Right lobe of liver (tissue), 6 donors: ENCODE data around the gene SKAP2. TPM values are rescaled to one million over a fixed set of nuclear protein-coding genes. Genes with fewer than 3 reads are reported as not detected.

Experiments
- ATAC-seq, 4 donors: fragments of 200-7000 bp; cut with Tn5 transposase; one replicate each; pipeline ENCODE4 v1.9.1; 2020; ENCODE audit warnings: mild to moderate bottlenecking in 4 of 4, moderate library complexity in 4 of 4
- DNase-seq, 3 donors: peaks; one replicate each; pipeline ENCODE4 v3.0.0-alpha.2; 2020
- H3K27ac ChIP-seq, 3 donors: fragments of 200-600 bp; one replicate each; pipeline ENCODE4 v1.8.0; 2022
- H3K27me3 ChIP-seq, 2 donors: fragments of 200-600 bp; one replicate each; pipeline ENCODE4 v1.8.0; 2022
- H3K36me3 ChIP-seq, 4 donors: fragments of 200-600 bp; sonication (generic) in 1 of 4; one replicate each; pipeline versions ENCODE4 v1.5.1 to v1.8.0; 2017 to 2022; ENCODE audit warnings: control low read depth in 1 of 4
- H3K4me1 ChIP-seq, 4 donors: fragments of 200-600 bp; sonication (generic) in 1 of 4; one replicate each; pipeline versions ENCODE4 v1.5.1 to v1.8.0; 2017 to 2022; ENCODE audit warnings: control low read depth in 1 of 4
- H3K4me3 ChIP-seq, 3 donors: fragments of 200-600 bp; one replicate each; pipeline ENCODE4 v1.8.0; 2022
- H3K9me3 ChIP-seq, 4 donors: fragments of 200-600 bp; sonication (generic) in 1 of 4; one replicate each; pipeline versions ENCODE4 v1.5.1 to v1.8.0; 2017 to 2022; ENCODE audit warnings: control low read depth in 1 of 4
- CTCF ChIP-seq, 4 donors: fragments of 200-600 bp in 3 of 4; fragments of 450-650 bp in 1 of 4; IDR thresholded peaks; one replicate each; pipeline versions ENCODE4 v1.5.1 to v1.8.0; 2016 to 2022; ENCODE audit warnings: antibody characterized with exemption in 4 of 4, mild to moderate bottlenecking in 2 of 4
- POLR2A ChIP-seq: fragments of 450-650 bp; IDR thresholded peaks from one replicate; pipeline ENCODE4 v1.6.1; 2017; ENCODE audit warnings: antibody characterized with exemption, mild to moderate bottlenecking
- whole genome bisulfite sequencing: methylation state at CpG from one replicate; pipeline ENCODE4 v1.1.6; 2018; ENCODE audit warnings: low coverage, low lambda C conversion rate; ENCODE audit not compliant: insufficient coverage; ENCODE audit errors: missing lambda C conversion rate; 5-methylcytosine and 5-hydroxymethylcytosine counted together
- intact Hi-C, 2 donors: fragments of 100-400 bp; cut with DNase I; formaldehyde crosslinking; loops; one replicate each; pipeline versions ENCODE4 v1.11.2 to v1.14.1; 2022
- total RNA-seq, 6 experiments: library from RNA; depleted of rRNA in 2 of 6; stranded (reverse); fragments of >200 nt in 2 of 6; fragmentation: NEBNext Ultra II Directional in 3 of 6; extraction: Animal tissue kit (Norgen Biotek cat#: 25700) in 3 of 6; gene quantifications; one replicate each; pipeline versions ENCODE4 v1.1.0 to v1.2.4, GENCODE V29; 2016 to 2023
- donor health status: DM: no; HTN: yes; CAD: no.
- donor health status: DM: no; HTN: no; CAD: no.
- donor health status: DM: no; HTN: no; CAD: no.
- donor health status: DM: no; HTN: yes; CAD: no.
- donor health status: DM: no; HTN: yes; CAD: no.

The SKAP2 gene
- total RNA-seq, 6 experiments from 2014 or later = 4.7 to 19.6 (median 9.0) TPM

GRCh38 chr7:26792576-26792975, 71.8 kb downstream of the SKAP2 start:
- Histone ChIP-seq H3K27me3 (no peaks in the 10 kb centered on the region), H3K27ac (no peak overlapping the region), H3K4me1 (no peaks in the 10 kb centered on the region), H3K9me3 (no peaks in the 10 kb centered on the region), H3K36me3 (no peaks in the 10 kb centered on the region), H3K4me3 (no peak overlapping the region)
- intact Hi-C loops = no loop called here
- TF ChIP-seq POLR2A = no peak
- TF ChIP-seq CTCF (IDR thresholded peaks at IDR 0.05) = no peak
- ATAC-seq = no peak
- no peak for DNase-seq

- no peak for TF ChIP-seq CTCF (IDR thresholded peaks at IDR 0.05)
- no peak for TF ChIP-seq POLR2A
- intact Hi-C loops = no loop called here
- DNase-seq = no peak
- H3K36me3 ChIP-seq = no peaks in the 10 kb centered on the region
- no peak overlapping the region for H3K4me3 ChIP-seq
- no peak overlapping the region for H3K27ac ChIP-seq
- H3K9me3 ChIP-seq = no peaks in the 10 kb centered on the region
- ATAC-seq = no peak
- no peaks in the 10 kb centered on the region for H3K4me1 ChIP-seq
- H3K27me3 ChIP-seq = no peaks in the 10 kb centered on the region
These were observed 72.4 kb downstream of the SKAP2 start for GRCh38 chr7:26792006-26792405.

- intact Hi-C loops = no loop called here
- no peaks in the 10 kb centered on the region for H3K36me3 ChIP-seq
- no peaks in the 10 kb centered on the region for H3K27me3 ChIP-seq
- H3K9me3 ChIP-seq = no peaks in the 10 kb centered on the region
- H3K27ac ChIP-seq = no peak overlapping the region
- no peaks in the 10 kb centered on the region for H3K4me1 ChIP-seq
- no peak for DNase-seq
- TF ChIP-seq CTCF (IDR thresholded peaks at IDR 0.05) = no peak
- TF ChIP-seq POLR2A = no peak
- no peak for ATAC-seq
- H3K4me3 ChIP-seq = no peak overlapping the region
- WGBS = 83% methylated on average over 4 of the region's 5 CpGs
These were observed 74.8 kb downstream of the SKAP2 start for GRCh38 chr7:26789481-26790184.

GRCh38 chr7:26787701-26788100, 76.7 kb downstream of the SKAP2 start:
- 87% methylated on average over 4 of the region's 6 CpGs for WGBS
- no peaks in the 10 kb centered on the region for H3K36me3 ChIP-seq
- H3K27me3 ChIP-seq = no peaks in the 10 kb centered on the region
- no peak overlapping the region for H3K27ac ChIP-seq
- ATAC-seq = no peak
- intact Hi-C loops = no loop called here
- no peaks in the 10 kb centered on the region for H3K9me3 ChIP-seq
- no peaks in the 10 kb centered on the region for H3K4me1 ChIP-seq
- no peak for TF ChIP-seq POLR2A
- no peak for TF ChIP-seq CTCF (IDR thresholded peaks at IDR 0.05)
- DNase-seq = no peak
- H3K4me3 ChIP-seq = no peak overlapping the region

- H3K27me3 ChIP-seq = no peaks in the 10 kb centered on the region
- TF ChIP-seq POLR2A (no peak), CTCF (IDR thresholded peaks at IDR 0.05) (no peak)
- no peaks in the 10 kb centered on the region for H3K4me1 ChIP-seq
- intact Hi-C loops = no loop called here
- no peak overlapping the region for H3K4me3 ChIP-seq
- 57% methylated on average over 3 of the region's 3 CpGs for WGBS
- ATAC-seq (no peak), DNase-seq (no peak)
- H3K9me3 ChIP-seq = no peaks in the 10 kb centered on the region
- H3K27ac ChIP-seq = no peak overlapping the region
- H3K36me3 ChIP-seq = no peaks in the 10 kb centered on the region
These were observed 80.3 kb downstream of the SKAP2 start for GRCh38 chr7:26784118-26784517.
